Spleen (tissue), 11 donors: Measurements from ENCODE around the gene EFNB2. TPM values are rescaled to one million over a fixed set of nuclear protein-coding genes. Genes with fewer than 3 reads are reported as not detected.

Experiments
- DNase-seq: peaks from one replicate; pipeline ENCODE4 v3.0.0-alpha.2; 2020
- H3K27ac ChIP-seq, 8 donors: fragments of 200-600 bp; sonication (generic) in 7 of 8; 1 replicate in 4 of 8; 2 replicates in 4 of 8; pipeline versions ENCODE4 v1.5.0 to v1.8.0; 2016 to 2021; ENCODE audit warnings: inconsistent platforms in 4 of 8, mild to moderate bottlenecking in 4 of 8, moderate library complexity in 1 of 8
- H3K27me3 ChIP-seq, 7 donors: fragments of 200-600 bp; sonication (generic) in 6 of 7; replicated peaks in 1 of 7; 1 replicate in 4 of 7; 2 replicates in 3 of 7; pipeline versions ENCODE4 v1.5.0 to v1.8.0; 2016 to 2021; ENCODE audit warnings: inconsistent platforms in 3 of 7, mild to moderate bottlenecking in 1 of 7
- H3K36me3 ChIP-seq, 6 donors: fragments of 200-600 bp; sonication (generic) in 5 of 6; 1 replicate in 4 of 6; 2 replicates in 2 of 6; pipeline versions ENCODE4 v1.5.0 to v1.8.0; 2016 to 2021; ENCODE audit warnings: inconsistent platforms in 2 of 6
- H3K4me1 ChIP-seq, 6 donors: fragments of 200-600 bp; sonication (generic) in 5 of 6; 1 replicate in 3 of 6; 2 replicates in 3 of 6; pipeline versions ENCODE4 v1.5.0 to v1.8.0; 2016 to 2021; ENCODE audit warnings: inconsistent platforms in 3 of 6
- H3K4me3 ChIP-seq, 8 donors: fragments of 200-600 bp; sonication (generic) in 7 of 8; 1 replicate in 4 of 8; 2 replicates in 4 of 8; pipeline versions ENCODE4 v1.5.0 to v1.8.0; 2016 to 2021; ENCODE audit warnings: inconsistent platforms in 4 of 8, mild to moderate bottlenecking in 4 of 8, moderate library complexity in 2 of 8
- H3K9me3 ChIP-seq, 8 donors: fragments of 200-600 bp; sonication (generic) in 7 of 8; 1 replicate in 4 of 8; 2 replicates in 4 of 8; pipeline versions ENCODE4 v1.5.0 to v1.8.0; 2016 to 2021; ENCODE audit warnings: inconsistent platforms in 4 of 8
- POLR2A ChIP-seq, 3 donors: fragments of 450-650 bp; IDR thresholded peaks; one replicate each; pipeline ENCODE4 v1.5.1; 2017; ENCODE audit warnings: antibody characterized with exemption in 3 of 3, mild to moderate bottlenecking in 1 of 3
- POLR2AphosphoS5 ChIP-seq, 3 donors: sonication (generic); formaldehyde crosslinking; IDR thresholded peaks; one replicate each; pipeline ENCODE4 v1.5.1; 2017; ENCODE audit warnings: antibody characterized with exemption in 3 of 3
- WGBS, 5 donors: extraction: QIAGEN DNeasy Blood & Tissue Kit in 3 of 5; methylation state at CpG; one replicate each; pipeline versions ENCODE4 v1.1.5 to v1.1.7; 2013 to 2018; 5-methylcytosine and 5-hydroxymethylcytosine counted together
- intact Hi-C: fragments of 100-400 bp; cut with DNase I; formaldehyde crosslinking; loops from one replicate; pipeline ENCODE4 v1.15.0; 2023; ENCODE audit warnings: low total_unique reads
- polyA plus RNA-seq, 3 donors: library from polyadenylated mRNA; stranded (reverse); fragments of 200-250 nt; gene quantifications; one replicate each; pipeline ENCODE4 v1.2.1, GENCODE V29; 2013
- total RNA-seq, 7 donors: library from RNA; depleted of rRNA in 3 of 7; stranded (reverse); fragments of >200 nt in 3 of 7; fragmentation: NEBNext Ultra II Directional in 4 of 7; extraction: Animal tissue kit (Norgen Biotek cat#: 25700) in 4 of 7; gene quantifications; one replicate each; pipeline versions ENCODE4 v1.1.0 to v1.2.1, GENCODE V29; 2016 to 2021
- TF ChIP-seq, protein P1 (sequence below), 11 experiments: fragments of 200-600 bp in 7 of 11; fragments of 450-650 bp in 4 of 11; sonication (generic) in 4 of 11; IDR thresholded peaks in 8 of 11; conservative IDR thresholded peaks in 3 of 11; 1 replicate in 7 of 11; 2 replicates in 4 of 11; pipeline versions ENCODE4 v1.4.0 to v1.8.0; 2016 to 2021; ENCODE audit warnings: antibody characterized with exemption in 11 of 11, inconsistent platforms in 4 of 11, mild to moderate bottlenecking in 1 of 11
- donor health status: healthy with polysubstance abuse.
- donor health status: DM: no; HTN: no; CAD: no; lungs with moderate emphysema.
- donor health status: DM: no; HTN: no; CAD: no.
- donor health status: Bipolar disorder and iron deficiency.
- donor health status: healthy.
- donor health status: DM: no; HTN: no; CAD: no.
- donor health status: DM: yes; HTN: yes; CAD: no.

The EFNB2 gene
- total and polyA plus RNA-seq, 10 donors = 2.9 to 22.9 (median 16.0) TPM

DNA sequence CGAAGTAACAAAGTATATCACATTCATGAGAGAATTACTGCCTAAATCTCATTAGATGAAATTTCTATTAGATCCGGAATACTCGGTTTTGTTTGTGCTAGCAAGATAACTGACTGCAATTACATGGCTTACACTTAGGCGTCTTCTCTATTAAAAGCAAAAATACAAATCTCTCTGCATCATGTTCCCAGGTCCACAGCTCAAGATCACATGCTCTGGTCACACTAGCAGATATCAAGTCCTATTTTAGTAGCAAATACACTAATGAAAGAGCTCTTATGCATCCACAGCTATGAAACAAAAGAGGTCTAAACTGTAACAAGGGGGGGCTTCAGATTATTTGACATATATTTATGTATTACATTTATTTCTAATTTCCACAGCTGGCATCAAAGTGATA is 53.5 kb downstream of the EFNB2 start:
- Histone ChIP-seq H3K27me3 (peaks cover 0 to 32% (median 0%) of the 10 kb centered on the region in 7 donors), H3K4me3 (no peak overlapping the region), H3K4me1 (no peaks in the 10 kb centered on the region), H3K36me3 (no peaks in the 10 kb centered on the region), H3K27ac (no peak overlapping the region), H3K9me3 (peaks cover 0 to 7% (median 2%) of the 10 kb centered on the region in 8 donors)
- no peak for DNase-seq
- no peak for TF ChIP-seq POLR2A (IDR thresholded peaks at IDR 0.05)
- TF ChIP-seq POLR2AphosphoS5 (IDR thresholded peaks at IDR 0.05) = no peak
- TF ChIP-seq, protein P1, sequence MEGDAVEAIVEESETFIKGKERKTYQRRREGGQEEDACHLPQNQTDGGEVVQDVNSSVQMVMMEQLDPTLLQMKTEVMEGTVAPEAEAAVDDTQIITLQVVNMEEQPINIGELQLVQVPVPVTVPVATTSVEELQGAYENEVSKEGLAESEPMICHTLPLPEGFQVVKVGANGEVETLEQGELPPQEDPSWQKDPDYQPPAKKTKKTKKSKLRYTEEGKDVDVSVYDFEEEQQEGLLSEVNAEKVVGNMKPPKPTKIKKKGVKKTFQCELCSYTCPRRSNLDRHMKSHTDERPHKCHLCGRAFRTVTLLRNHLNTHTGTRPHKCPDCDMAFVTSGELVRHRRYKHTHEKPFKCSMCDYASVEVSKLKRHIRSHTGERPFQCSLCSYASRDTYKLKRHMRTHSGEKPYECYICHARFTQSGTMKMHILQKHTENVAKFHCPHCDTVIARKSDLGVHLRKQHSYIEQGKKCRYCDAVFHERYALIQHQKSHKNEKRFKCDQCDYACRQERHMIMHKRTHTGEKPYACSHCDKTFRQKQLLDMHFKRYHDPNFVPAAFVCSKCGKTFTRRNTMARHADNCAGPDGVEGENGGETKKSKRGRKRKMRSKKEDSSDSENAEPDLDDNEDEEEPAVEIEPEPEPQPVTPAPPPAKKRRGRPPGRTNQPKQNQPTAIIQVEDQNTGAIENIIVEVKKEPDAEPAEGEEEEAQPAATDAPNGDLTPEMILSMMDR (IDR thresholded peaks at IDR 0.05 in 8 of 11, conservative IDR thresholded peaks at IDR 0.05 in 3 of 11) = no peak
- WGBS, 5 donors = 79 to 95% (median 90%) methylated on average over 4 of the region's 4 CpGs
- intact Hi-C loops = no loop called here

DNA sequence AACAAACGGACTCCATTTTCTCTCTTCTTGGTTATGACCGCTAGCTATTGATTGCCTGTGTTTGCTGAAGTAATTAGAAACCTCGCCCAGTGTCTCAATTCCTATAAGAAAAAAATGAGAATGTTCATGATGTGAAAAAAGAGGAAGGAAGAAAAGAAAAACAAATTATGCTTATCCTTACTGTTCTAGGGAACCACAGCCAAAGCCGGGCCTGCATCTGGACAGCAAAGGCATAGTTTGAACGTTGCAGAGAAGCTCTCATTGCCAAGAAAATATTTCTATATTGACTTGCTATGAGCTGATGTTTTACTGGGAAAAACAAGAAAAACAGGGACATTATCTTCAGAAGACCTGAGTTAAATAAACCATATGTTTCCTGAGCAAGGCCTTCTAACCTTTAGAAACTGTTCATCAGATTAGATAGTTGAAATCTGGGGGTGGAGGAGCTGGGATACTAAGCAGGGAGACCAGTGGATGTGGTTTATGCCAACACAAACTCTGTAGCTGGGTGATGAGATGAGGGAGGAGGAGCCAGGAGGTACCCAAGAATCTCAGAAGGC is 55.0 kb downstream of the EFNB2 start:
- DNase-seq = no peak
- Histone ChIP-seq H3K4me1 (no peaks in the 10 kb centered on the region), H3K4me3 (no peak overlapping the region), H3K36me3 (no peaks in the 10 kb centered on the region), H3K9me3 (peaks cover 0 to 7% (median 2%) of the 10 kb centered on the region in 8 donors), H3K27me3 (peaks cover 0 to 26% (median 0%) of the 10 kb centered on the region in 7 donors), H3K27ac (no peak overlapping the region)
- TF ChIP-seq POLR2AphosphoS5 (IDR thresholded peaks at IDR 0.05) (no peak), POLR2A (IDR thresholded peaks at IDR 0.05) (no peak)
- TF ChIP-seq, protein P1 (IDR thresholded peaks at IDR 0.05 in 8 of 11, conservative IDR thresholded peaks at IDR 0.05 in 3 of 11) = no peak
- WGBS, 5 donors = 49 to 61% (median 51%) methylated on average over 5 of the region's 5 CpGs
- intact Hi-C loops = no loop called here

DNA sequence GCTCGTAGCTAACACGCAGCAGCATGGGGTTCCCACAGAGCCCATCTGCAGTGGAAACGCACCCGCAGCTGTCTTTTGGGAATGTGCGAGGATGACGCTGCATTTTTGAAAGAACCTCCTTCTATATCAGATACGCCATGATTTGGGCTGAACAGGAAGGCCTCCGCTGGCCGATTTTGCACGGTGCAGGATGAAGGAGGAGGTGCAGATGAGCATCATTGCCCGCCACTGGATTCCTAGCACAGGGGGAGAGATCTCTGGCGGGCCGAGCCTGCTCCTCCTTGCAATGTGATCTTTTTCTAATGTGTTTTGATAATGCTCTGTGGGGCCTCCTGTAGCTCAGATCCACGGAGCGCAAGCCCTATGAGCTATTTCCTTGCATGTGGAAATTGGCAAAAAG is 55.5 kb downstream of the EFNB2 start:
- Histone ChIP-seq H3K27me3 (peaks cover 0 to 21% (median 0%) of the 10 kb centered on the region in 7 donors), H3K4me3 (no peak overlapping the region), H3K36me3 (no peaks in the 10 kb centered on the region), H3K4me1 (no peaks in the 10 kb centered on the region), H3K27ac (no peak overlapping the region), H3K9me3 (peaks cover 0 to 7% (median 2%) of the 10 kb centered on the region in 8 donors)
- WGBS, 5 donors = 86 to 92% (median 91%) methylated on average over 15 of the region's 15 CpGs
- TF ChIP-seq POLR2AphosphoS5 (IDR thresholded peaks at IDR 0.05) = no peak
- TF ChIP-seq, protein P1 (IDR thresholded peaks at IDR 0.05 in 8 of 11, conservative IDR thresholded peaks at IDR 0.05 in 3 of 11) = no peak
- no peak for TF ChIP-seq POLR2A (IDR thresholded peaks at IDR 0.05)
- no peak for DNase-seq
- intact Hi-C loops = no loop called here

DNA sequence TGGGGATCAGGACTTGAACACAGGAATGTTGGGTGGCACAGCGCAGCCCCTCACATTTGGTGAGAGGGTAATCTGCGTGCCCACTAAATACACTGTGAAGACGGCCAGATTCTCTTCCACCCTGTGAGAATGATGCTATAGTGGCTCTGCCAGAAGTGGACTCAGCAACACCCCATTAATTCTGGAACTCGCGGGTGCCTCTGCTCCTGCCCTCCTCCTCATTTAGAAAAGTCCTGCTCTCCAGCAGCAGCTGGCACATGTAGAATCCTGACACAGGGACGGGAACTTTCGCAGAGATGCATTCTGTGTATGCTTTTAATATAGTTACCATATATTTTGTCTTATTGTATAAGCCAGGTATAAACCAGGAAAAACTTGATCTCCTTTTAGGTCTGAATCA is 57.3 kb downstream of the EFNB2 start:
- DNase-seq = no peak
- Histone ChIP-seq H3K9me3 (peaks cover 0 to 7% (median 2%) of the 10 kb centered on the region in 8 donors), H3K27me3 (peaks cover 0 to 7% (median 0%) of the 10 kb centered on the region in 7 donors), H3K27ac (no peak overlapping the region), H3K4me1 (no peaks in the 10 kb centered on the region), H3K36me3 (no peaks in the 10 kb centered on the region), H3K4me3 (no peak overlapping the region)
- TF ChIP-seq, protein P1 (IDR thresholded peaks at IDR 0.05 in 8 of 11, conservative IDR thresholded peaks at IDR 0.05 in 3 of 11) = no peak
- TF ChIP-seq POLR2A (IDR thresholded peaks at IDR 0.05) = no peak
- intact Hi-C loops = no loop called here
- WGBS, 5 donors = 84 to 94% (median 92%) methylated on average over 7 of the region's 7 CpGs
